K562 (cell line): ENCODE data around the gene PCDH9. TPM values are rescaled to one million over a fixed set of nuclear protein-coding genes. Genes with fewer than 3 reads are reported as not detected.
A peak's percentile ranks its signal among the peaks of the same experiment; 100 is the strongest.

Experiments
- ATAC-seq: fragments of 200-7000 bp; cut with Tn5 transposase; 3 replicates; pipeline ENCODE4 v1.9.1; 2020; ENCODE audit warnings: moderate library complexity
- BruUV-seq: library from RNA; stranded (reverse); fragments of 400-500 nt; replicated peaks from 2 replicates; lab custom pipeline; 2021; lab: Mats Ljungman, UMichigan
- CTCF ChIA-PET: fragments of 300-600 bp; formaldehyde crosslinking; extraction: SDS; loops from one replicate; lab custom pipeline; 2021; ENCODE audit warnings: low intra/inter-chr PET ratio; lab: Yijun Ruan, JAX
- POLR2A ChIA-PET: fragments of 300-600, 350-650 bp; sonication (Branson Sonifier 250); formaldehyde crosslinking; extraction: SDS; loops from one replicate; lab custom pipeline; 2021; ENCODE audit warnings: antibody characterized with exemption, inconsistent platforms; lab: Yijun Ruan, JAX
- DNase-seq, 4 experiments: peaks; one replicate each; pipeline versions ENCODE4 v3.0.0 to v3.0.0-alpha.2; 2011 to 2018; ENCODE audit warnings: low spot score in 3 of 4, mixed read lengths in 3 of 4; ENCODE audit errors: extremely low read depth in 1 of 4
- FAIRE-seq: peaks from 2 replicates; lab custom pipeline; 2011; peaks lifted over from hg19 to GRCh38; lab: Jason Lieb, UNC
- H2AFZ ChIP-seq: 2 replicates; pipeline ENCODE4 v1.6.0; 2011; ENCODE audit warnings: low read depth, low read length, control low read depth, inconsistent platforms
- H3K27ac ChIP-seq: fragments of 200-600 bp; 3 replicates; pipeline ENCODE4 v1.8.0; 2011; ENCODE audit warnings: low read depth, mild to moderate bottlenecking, control low read depth, inconsistent platforms, low read length, moderate library complexity, mixed read lengths; ENCODE audit errors: extremely low read depth
- H3K27me3 ChIP-seq, 2 experiments: fragments of 300-600 bp in 1 of 2; 2 replicates in 1 of 2; 3 replicates in 1 of 2; pipeline versions ENCODE4 v1.6.0 to v1.8.0; 2011; ENCODE audit warnings: inconsistent platforms in 2 of 2, low read length in 2 of 2, mild to moderate bottlenecking in 1 of 2, mixed read lengths in 1 of 2, moderate library complexity in 1 of 2; ENCODE audit not compliant: control insufficient read depth in 2 of 2, insufficient read depth in 2 of 2
- H3K36me3 ChIP-seq: fragments of 300-600 bp; 3 replicates; pipeline ENCODE4 v1.8.0; 2011; ENCODE audit warnings: mild to moderate bottlenecking, low read length, inconsistent platforms; ENCODE audit not compliant: control insufficient read depth, insufficient read depth
- H3K4me1 ChIP-seq, 2 experiments: fragments of 200-600 bp in 1 of 2; replicated peaks in 1 of 2; 2 replicates in 1 of 2; 3 replicates in 1 of 2; pipeline versions ENCODE4 v1.5.1 to v1.8.0; 2011; ENCODE audit warnings: inconsistent platforms in 2 of 2, low read length in 2 of 2, mild to moderate bottlenecking in 1 of 2, mixed read lengths in 1 of 2, moderate library complexity in 1 of 2; ENCODE audit not compliant: control insufficient read depth in 2 of 2, insufficient read depth in 2 of 2
- H3K4me2 ChIP-seq: 2 replicates; pipeline ENCODE4 v1.6.1; 2011; ENCODE audit warnings: low read length, control low read depth, inconsistent platforms, mixed read lengths; ENCODE audit not compliant: insufficient read depth
- H3K4me3 ChIP-seq: fragments of 200-600 bp; sonication (generic), shearing (Covaris generic); 2 replicates; pipeline ENCODE4 v1.5.1; 2016; ENCODE audit warnings: control low read depth, inconsistent platforms
- H3K79me2 ChIP-seq: fragments of 200-600 bp; 3 replicates; pipeline ENCODE4 v1.8.0; 2011; ENCODE audit warnings: low read length, inconsistent platforms; ENCODE audit not compliant: control insufficient read depth, insufficient read depth
- H3K9ac ChIP-seq, 2 experiments: 2 replicates each; pipeline versions ENCODE4 v1.6.0 to v1.6.1; 2011; ENCODE audit warnings: low read depth in 2 of 2, low read length in 2 of 2, control low read depth in 1 of 2, inconsistent platforms in 1 of 2, mild to moderate bottlenecking in 1 of 2, mixed read lengths in 1 of 2; ENCODE audit not compliant: insufficient read depth in 1 of 2
- H3K9me1 ChIP-seq: one replicate; pipeline ENCODE4 v1.6.0; 2011; ENCODE audit warnings: inconsistent platforms, mild to moderate bottlenecking, low read length, moderate library complexity; ENCODE audit not compliant: control insufficient read depth, insufficient read depth
- H3K9me3 ChIP-seq: replicated peaks from 2 replicates; pipeline ENCODE4 v1.5.1; 2011; ENCODE audit warnings: low read depth, low read length, inconsistent platforms; ENCODE audit not compliant: control insufficient read depth, insufficient read depth
- H4K20me1 ChIP-seq: replicated peaks from 2 replicates; pipeline ENCODE4 v1.6.1; 2011; ENCODE audit warnings: low read length, inconsistent platforms, mixed read lengths; ENCODE audit not compliant: control insufficient read depth, insufficient read depth
- C11orf30 ChIP-seq: fragments of 450-650 bp; IDR thresholded peaks from 2 replicates; pipeline ENCODE4 v1.6.1; 2016; ENCODE audit warnings: low read depth, mild to moderate bottlenecking
- CBFA2T3 ChIP-seq: fragments of 450-650 bp; IDR thresholded peaks from 2 replicates; pipeline ENCODE4 v1.6.1; 2017
- CBX5 ChIP-seq: IDR thresholded peaks from 2 replicates; pipeline ENCODE4 v1.6.1; 2014; ENCODE audit warnings: low read depth, borderline replicate concordance
- CEBPB ChIP-seq: fragments of 450-650 bp; IDR thresholded peaks from 2 replicates; pipeline ENCODE4 v1.6.1; 2016; ENCODE audit warnings: missing genetic modification characterization, missing compliant biosample characterization
- CEBPZ ChIP-seq: fragments of 150-350 bp; IDR thresholded peaks from 2 replicates; pipeline ENCODE4 v1.6.1; 2014; ENCODE audit warnings: low read depth, mild to moderate bottlenecking, low read length, borderline replicate concordance
- CREB5 ChIP-seq: fragments of 250-450 bp; sonication (Bioruptor Pico); IDR thresholded peaks from 2 replicates; pipeline ENCODE4 v1.5.0; 2020; ENCODE audit warnings: mild to moderate bottlenecking
- ETV5 ChIP-seq: sonication (generic); formaldehyde crosslinking; IDR thresholded peaks from 2 replicates; pipeline ENCODE4 v1.4.0; 2020; ENCODE audit warnings: low read depth, mild to moderate bottlenecking, missing genetic modification reagents
- HNRNPH1 ChIP-seq: fragments of 200-400 bp; formaldehyde crosslinking; optimal IDR thresholded peaks from 2 replicates; pipeline ENCODE3; 2017; ENCODE audit warnings: low read depth, mild to moderate bottlenecking, low read length, moderate library complexity
- HOXB6 ChIP-seq: fragments of 250-450 bp; sonication (Bioruptor Pico); IDR thresholded peaks from 2 replicates; pipeline ENCODE4 v1.5.1; 2022; ENCODE audit warnings: mild to moderate bottlenecking, borderline replicate concordance
- POLR2A ChIP-seq: fragments of 450-650 bp; conservative IDR thresholded peaks from 2 replicates; pipeline ENCODE4 v1.6.1; 2016
- STAG1 ChIP-seq: sonication (generic); formaldehyde crosslinking; IDR thresholded peaks from 2 replicates; pipeline ENCODE4 v1.5.0; 2020; ENCODE audit warnings: missing genetic modification reagents, borderline replicate concordance
- ZNF184 ChIP-seq: sonication (generic); formaldehyde crosslinking; IDR thresholded peaks from 2 replicates; pipeline ENCODE4 v1.5.0; 2020; ENCODE audit warnings: missing genetic modification reagents
- ZNF77 ChIP-seq: fragments of 250-450 bp; sonication (Bioruptor Pico); IDR thresholded peaks from 2 replicates; pipeline ENCODE4 v1.5.0; 2020
- WGBS: fragments of 100-300 bp; shearing (Covaris generic); methylation state at CpG from one replicate; pipeline ENCODE4 v1.1.6; 2016; ENCODE audit warnings: low coverage, mixed read lengths; ENCODE audit not compliant: insufficient coverage; ENCODE audit errors: missing lambda C conversion rate; 5-methylcytosine and 5-hydroxymethylcytosine counted together
- in situ Hi-C: fragments of 300-500 bp; cut with MboI; formaldehyde crosslinking; loops from 4 replicates; pipeline ENCODE4 v1.15.0; 2018; ENCODE audit warnings: inconsistent platforms, mixed read lengths
- intact Hi-C: fragments of 100-400 bp; cut with micrococcal nuclease; formaldehyde crosslinking; loops from 2 replicates; pipeline ENCODE4 v1.14.2; 2022
- polyA plus RNA-seq, 8 experiments: library from polyadenylated mRNA; depleted of rRNA in 4 of 8; stranded (reverse) in 5 of 8; unstranded in 3 of 8; fragments of >200 nt; fragmentation: Nextera tagmentation in 2 of 8; fragmentation: Illumina TruSeq in 1 of 8; extraction: Ambion mirVana in 2 of 8; extraction: Trizol in 1 of 8; gene quantifications; 2 replicates each; pipeline versions ENCODE4 v1.2.1 to v1.2.3, GENCODE V29; 2011 to 2014; ENCODE audit warnings: inconsistent platforms in 1 of 8, missing spikeins in 1 of 8
- total RNA-seq, 7 experiments: library from RNA; depleted of rRNA in 6 of 7; stranded (reverse); fragments of >200 nt in 6 of 7; fragmentation: Illumina TruSeq in 2 of 7; extraction: Trizol in 2 of 7; gene quantifications; 2 replicates each; pipeline versions ENCODE4 v1.2.1 to v1.2.3, GENCODE V29; 2011 to 2021; ENCODE audit warnings: low replicate concordance in 1 of 7
- TF ChIP-seq, protein P1 (sequence below): sonication (generic); formaldehyde crosslinking; IDR thresholded peaks from 2 replicates; pipeline ENCODE4 v1.9.0; 2022; ENCODE audit warnings: mild to moderate bottlenecking, missing genetic modification reagents
- TF ChIP-seq, protein P2 (sequence below): fragments of 450-650 bp; IDR thresholded peaks from 2 replicates; pipeline ENCODE4 v1.6.1; 2014; ENCODE audit warnings: low read depth, mild to moderate bottlenecking, moderate library complexity, borderline replicate concordance

Gene PCDH9
- total and polyA plus RNA-seq, 9 of the 15 experiments (the other 6 are each of a cell fraction or from before 2014, with no cell fraction given) = 1.1 to 6.7 (median 4.9) TPM

DNA sequence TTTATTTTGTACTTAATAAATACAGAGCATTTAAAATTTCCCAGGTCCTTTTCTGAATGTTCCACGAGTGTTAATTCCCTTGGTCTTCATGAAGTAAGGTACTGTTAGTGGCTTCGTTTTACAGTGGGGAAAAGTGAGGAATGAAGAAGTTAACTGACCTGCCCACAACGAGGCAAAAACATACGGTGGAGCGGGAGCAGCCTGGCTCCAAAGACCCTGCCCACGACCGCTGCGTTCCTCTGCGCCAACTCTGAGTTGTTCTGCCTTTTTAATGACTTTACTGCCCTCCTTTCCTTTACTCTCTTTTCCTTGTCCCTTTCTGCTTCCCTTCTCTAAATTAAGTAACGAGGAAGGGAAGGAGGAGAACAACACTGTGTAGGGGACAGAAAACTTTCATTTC is 392.9 kb downstream of the PCDH9 start (continued):
- TF ChIP-seq HNRNPH1 = no peak
- no peak for TF ChIP-seq CREB5

GRCh38 chr13:66835040-66835628 is 395.0 kb downstream of the PCDH9 start:
- peak in 3 of 4 experiments; percentile 8 to 82 (median 46) for DNase-seq
- H3K9ac ChIP-seq = no peak overlapping the region
- WGBS = 3% methylated on average over 9 of the region's 9 CpGs
- no peaks in the 10 kb centered on the region for H3K79me2 ChIP-seq
- no peak overlapping the region for H2AFZ ChIP-seq
- in situ Hi-C loops = no loop called here
- H3K4me2 ChIP-seq = peak overlapping the region; percentile 34; the same call in 1 of the 2 replicates
- no peak overlapping the region for H3K4me3 ChIP-seq
- H3K9me3 ChIP-seq = no peaks in the 10 kb centered on the region
- H3K4me1 ChIP-seq = no peaks in the 10 kb centered on the region; a peak in 1 of 5 replicates
- H3K9me1 ChIP-seq = no peaks in the 10 kb centered on the region
- ATAC-seq = peak; percentile 91
- POLR2A ChIA-PET = interaction anchor here (0.6 kb wide), 1 partner anchor 157 kb away, joined by 3 read pairs; no protein-coding TSS in a partner anchor
- no peaks in the 10 kb centered on the region for H3K27me3 ChIP-seq
- H4K20me1 ChIP-seq = no peaks in the 10 kb centered on the region
- peak; percentile 56 for FAIRE-seq
- CTCF ChIA-PET = no interaction called here
- intact Hi-C loops = no loop called here
- H3K27ac ChIP-seq = peak overlapping the region; percentile 42; the same call in 1 of the 3 replicates
- BruUV-seq = no TSS peak
- no peaks in the 10 kb centered on the region for H3K36me3 ChIP-seq
- TF ChIP-seq CBX5 (no peak), STAG1 (CRISPR knock-in tag) (no peak), CEBPZ (no peak), ZNF77 (no peak), CEBPB (no peak), ETV5 (CRISPR knock-in tag) (no peak), HOXB6 (no peak), C11orf30 (no peak), ZNF184 (CRISPR knock-in tag) (no peak), POLR2A (no peak), CBFA2T3 (0 out of 2 replicates have a peak, but pooled peaks have one; percentile 27)
- TF ChIP-seq, protein P1, sequence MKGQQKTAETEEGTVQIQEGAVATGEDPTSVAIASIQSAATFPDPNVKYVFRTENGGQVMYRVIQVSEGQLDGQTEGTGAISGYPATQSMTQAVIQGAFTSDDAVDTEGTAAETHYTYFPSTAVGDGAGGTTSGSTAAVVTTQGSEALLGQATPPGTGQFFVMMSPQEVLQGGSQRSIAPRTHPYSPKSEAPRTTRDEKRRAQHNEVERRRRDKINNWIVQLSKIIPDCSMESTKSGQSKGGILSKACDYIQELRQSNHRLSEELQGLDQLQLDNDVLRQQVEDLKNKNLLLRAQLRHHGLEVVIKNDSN = no peak
- TF ChIP-seq, protein P2, sequence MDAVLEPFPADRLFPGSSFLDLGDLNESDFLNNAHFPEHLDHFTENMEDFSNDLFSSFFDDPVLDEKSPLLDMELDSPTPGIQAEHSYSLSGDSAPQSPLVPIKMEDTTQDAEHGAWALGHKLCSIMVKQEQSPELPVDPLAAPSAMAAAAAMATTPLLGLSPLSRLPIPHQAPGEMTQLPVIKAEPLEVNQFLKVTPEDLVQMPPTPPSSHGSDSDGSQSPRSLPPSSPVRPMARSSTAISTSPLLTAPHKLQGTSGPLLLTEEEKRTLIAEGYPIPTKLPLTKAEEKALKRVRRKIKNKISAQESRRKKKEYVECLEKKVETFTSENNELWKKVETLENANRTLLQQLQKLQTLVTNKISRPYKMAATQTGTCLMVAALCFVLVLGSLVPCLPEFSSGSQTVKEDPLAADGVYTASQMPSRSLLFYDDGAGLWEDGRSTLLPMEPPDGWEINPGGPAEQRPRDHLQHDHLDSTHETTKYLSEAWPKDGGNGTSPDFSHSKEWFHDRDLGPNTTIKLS = no peak
